GM06990 (cell line): Measurements from ENCODE around the gene ADCY5.
"Not testable (repeated sequence)": the region's sequence is repeated elsewhere in the genome, so short reads cannot be mapped to it uniquely, and the experiment has no call there.

ENCODE experiments used
- DNase-seq: peaks from one replicate; pipeline ENCODE4 v3.0.0-alpha.2; 2011; ENCODE audit not compliant: insufficient read length; ENCODE audit errors: extremely low read depth
- H3K27me3 ChIP-seq: replicated peaks from 2 replicates; pipeline ENCODE4 v1.6.0; 2011; ENCODE audit warnings: low read length; ENCODE audit not compliant: control insufficient read depth, insufficient read depth
- H3K36me3 ChIP-seq: 2 replicates; pipeline ENCODE4 v1.5.1; 2011; ENCODE audit warnings: low read length; ENCODE audit not compliant: control insufficient read depth, insufficient read depth
- H3K4me3 ChIP-seq: replicated peaks from 2 replicates; pipeline ENCODE4 v1.5.1; 2011; ENCODE audit warnings: low read depth, mild to moderate bottlenecking, control low read depth, low read length
- CTCF ChIP-seq: IDR thresholded peaks from 2 replicates; pipeline ENCODE4 v1.5.1; 2011; ENCODE audit warnings: low read length, control low read depth, mild to moderate bottlenecking, inconsistent platforms; ENCODE audit not compliant: insufficient read depth, poor library complexity, severe bottlenecking

The ADCY5 gene

GRCh38 chr3:123246866-123247265, 202.0 kb downstream of the ADCY5 start:
- no peak for TF ChIP-seq CTCF
- peaks cover 1% of the 10 kb centered on the region for H3K36me3 ChIP-seq
- no peaks in the 10 kb centered on the region for H3K27me3 ChIP-seq
- H3K4me3 ChIP-seq = no peak overlapping the region
- DNase-seq = no peak

- TF ChIP-seq CTCF = no peak
- Histone ChIP-seq H3K4me3 (no peak overlapping the region), H3K36me3 (peaks cover 1% of the 10 kb centered on the region), H3K27me3 (no peaks in the 10 kb centered on the region)
- no peak for DNase-seq
These were observed 204.8 kb downstream of the ADCY5 start for GRCh38 chr3:123244128-123244527.

- no peak for DNase-seq
- TF ChIP-seq CTCF = no peak
- Histone ChIP-seq H3K36me3 (no peaks in the 10 kb centered on the region; the same call in 1 of the 2 replicates), H3K4me3 (no peak overlapping the region), H3K27me3 (no peaks in the 10 kb centered on the region)
These were observed 209.1 kb downstream of the ADCY5 start for GRCh38 chr3:123239756-123240155.

GRCh38 chr3:123239186-123239585, 209.7 kb downstream of the ADCY5 start:
- DNase-seq, H3K36me3 ChIP-seq, H3K27me3 ChIP-seq, H3K4me3 ChIP-seq: not testable (repeated sequence)

- H3K4me3 ChIP-seq = no peak overlapping the region
- TF ChIP-seq CTCF = no peak
- DNase-seq = no peak
- no peaks in the 10 kb centered on the region for H3K27me3 ChIP-seq
- no peaks in the 10 kb centered on the region for H3K36me3 ChIP-seq
These were observed 212.0 kb downstream of the ADCY5 start for GRCh38 chr3:123236902-123237301.
